Endothelial cell of umbilical vein (primary cell): ENCODE results near the gene SLC25A38. TPM values are rescaled to one million over a fixed set of nuclear protein-coding genes. Genes with fewer than 3 reads are reported as not detected.

ENCODE experiments used
- BruUV-seq: library from RNA; stranded (reverse); fragments of 400-500 nt; replicated peaks from 2 replicates; lab custom pipeline; 2021; lab: Mats Ljungman, UMichigan
- CTCF ChIA-PET: fragments of 300-600, 350-600 bp; sonication (Branson Sonifier 250); formaldehyde crosslinking; loops from one replicate; lab custom pipeline; 2021; ENCODE audit warnings: antibody characterized with exemption, inconsistent platforms; lab: Charles Lee
- POLR2A ChIA-PET: fragments of 300-600, 350-600 bp; sonication (Branson Sonifier 250); formaldehyde crosslinking; loops from one replicate; lab custom pipeline; 2021; ENCODE audit warnings: antibody characterized with exemption, inconsistent platforms; lab: Charles Lee
- DNase-seq: peaks from one replicate; pipeline ENCODE4 v3.0.0-alpha.2; 2011; ENCODE audit warnings: low read depth, low spot score
- FAIRE-seq: peaks from 2 replicates; lab custom pipeline; 2011; peaks lifted over from hg19 to GRCh38; lab: Jason Lieb, UNC
- H2AFZ ChIP-seq: 2 replicates; pipeline ENCODE4 v1.6.0; 2012; ENCODE audit warnings: low read depth, low read length, control low read depth, inconsistent platforms
- H3K27ac ChIP-seq: 2 replicates; pipeline ENCODE4 v1.5.1; 2011; ENCODE audit warnings: low read depth, mild to moderate bottlenecking, control low read depth, low read length, moderate library complexity; ENCODE audit not compliant: insufficient read depth
- H3K27me3 ChIP-seq, 2 experiments: 2 replicates each; pipeline versions ENCODE4 v1.6.0 to v1.6.1; 2011; ENCODE audit warnings: low read length in 2 of 2, mixed read lengths in 1 of 2; ENCODE audit not compliant: control insufficient read depth in 2 of 2, insufficient read depth in 2 of 2
- H3K36me3 ChIP-seq, 2 experiments: 2 replicates in 1 of 2; 3 replicates in 1 of 2; pipeline ENCODE4 v1.5.1; 2011; ENCODE audit warnings: low read length in 2 of 2, mild to moderate bottlenecking in 1 of 2, moderate library complexity in 1 of 2; ENCODE audit not compliant: control insufficient read depth in 2 of 2, insufficient read depth in 2 of 2; ENCODE audit errors: extremely low read depth in 1 of 2
- H3K4me1 ChIP-seq: 3 replicates; pipeline ENCODE4 v1.5.1; 2011; ENCODE audit warnings: mild to moderate bottlenecking, low read length; ENCODE audit not compliant: control insufficient read depth, insufficient read depth; ENCODE audit errors: extremely low read depth
- H3K4me2 ChIP-seq: 2 replicates; pipeline ENCODE4 v1.6.1; 2011; ENCODE audit warnings: low read length, control low read depth, mixed read lengths; ENCODE audit not compliant: insufficient read depth
- H3K4me3 ChIP-seq, 3 experiments: fragments of 200-600 bp in 1 of 3; sonication (generic), shearing (Covaris generic) in 1 of 3; replicated peaks in 1 of 3; 2 replicates each; pipeline ENCODE4 v1.5.1; 2011 to 2016; ENCODE audit warnings: control low read depth in 3 of 3, low read length in 3 of 3, mild to moderate bottlenecking in 2 of 3, inconsistent platforms in 1 of 3, low read depth in 1 of 3, moderate library complexity in 1 of 3; ENCODE audit not compliant: insufficient read depth in 1 of 3
- H3K79me2 ChIP-seq: 2 replicates; pipeline ENCODE4 v1.6.0; 2012; ENCODE audit warnings: low read length, inconsistent platforms; ENCODE audit not compliant: control insufficient read depth, insufficient read depth
- H3K9ac ChIP-seq: replicated peaks from 2 replicates; pipeline ENCODE3; 2011; ENCODE audit warnings: low read length, control low read depth; ENCODE audit not compliant: insufficient read depth; ENCODE audit errors: extremely low read depth
- H3K9me1 ChIP-seq: replicated peaks from 3 replicates; pipeline ENCODE4 v1.6.0; 2011; ENCODE audit warnings: mild to moderate bottlenecking, low read length; ENCODE audit not compliant: control insufficient read depth, insufficient read depth; ENCODE audit errors: extremely low read depth
- H3K9me3 ChIP-seq: replicated peaks from 2 replicates; pipeline ENCODE4 v1.5.1; 2012; ENCODE audit warnings: low read length, inconsistent platforms; ENCODE audit not compliant: control insufficient read depth, insufficient read depth
- H4K20me1 ChIP-seq: replicated peaks from 2 replicates; pipeline ENCODE3; 2011; ENCODE audit warnings: mild to moderate bottlenecking, low read length; ENCODE audit not compliant: control insufficient read depth, insufficient read depth; ENCODE audit errors: extremely low read depth
- EZH2 ChIP-seq: IDR thresholded peaks from 2 replicates; pipeline ENCODE4 v1.6.1; 2012; ENCODE audit warnings: borderline replicate concordance, low read depth, mild to moderate bottlenecking, moderate library complexity, low read length, inconsistent platforms; ENCODE audit not compliant: severe bottlenecking
- FOS ChIP-seq: IDR thresholded peaks from 2 replicates; pipeline ENCODE4 v1.6.1; 2011; ENCODE audit warnings: mild to moderate bottlenecking, low read length, moderate library complexity, borderline replicate concordance; ENCODE audit not compliant: insufficient read depth
- GATA2 ChIP-seq: IDR thresholded peaks from 2 replicates; pipeline ENCODE4 v1.7.0; 2011; ENCODE audit warnings: low read depth, mild to moderate bottlenecking, moderate library complexity, mixed read lengths, low read length; ENCODE audit not compliant: insufficient read length, insufficient read depth
- JUN ChIP-seq: IDR thresholded peaks from 2 replicates; pipeline ENCODE4 v1.6.1; 2011; ENCODE audit warnings: borderline replicate concordance, low read depth; ENCODE audit not compliant: insufficient read length, insufficient read depth
- MYC ChIP-seq: IDR thresholded peaks from one replicate; pipeline ENCODE4 v1.6.1; 2011; ENCODE audit warnings: mild to moderate bottlenecking, low read depth, low read length
- POLR2A ChIP-seq: IDR thresholded peaks from 2 replicates; pipeline ENCODE4 v1.6.1; 2012; ENCODE audit warnings: low read depth, mild to moderate bottlenecking, control low read depth, low read length
- POLR2AphosphoS5 ChIP-seq: IDR thresholded peaks from 2 replicates; pipeline ENCODE4 v1.6.1; 2012; ENCODE audit warnings: low read depth, mild to moderate bottlenecking, control low read depth, low read length, moderate library complexity; ENCODE audit not compliant: insufficient read depth
- dilution Hi-C: fragments of 300-500 bp; cut with MboI; formaldehyde crosslinking; loops from one replicate; pipeline ENCODE4 v1.15.0; 2019; ENCODE audit warnings: low sequenced_read_pairs; ENCODE audit not compliant: extremely low pct_ligation_motif_present
- intact Hi-C: fragments of 100-400 bp; cut with micrococcal nuclease; formaldehyde crosslinking; loops from one replicate; pipeline ENCODE4 v1.10.0; 2022
- polyA plus RNA-seq, 4 experiments: library from polyadenylated mRNA; depleted of rRNA in 3 of 4; stranded (reverse) in 3 of 4; unstranded in 1 of 4; fragments of >200 nt; gene quantifications; 2 replicates each; pipeline versions ENCODE4 v1.2.1 to v1.2.3, GENCODE V29; 2011 to 2012; ENCODE audit warnings: missing spikeins in 1 of 4
- total RNA-seq: library from RNA; stranded (reverse); gene quantifications from 2 replicates; pipeline ENCODE4 v1.2.3, GENCODE V29; 2021
- TF ChIP-seq, protein P1 (sequence below): IDR thresholded peaks from 2 replicates; pipeline ENCODE4 v1.6.1; 2011; ENCODE audit not compliant: insufficient read depth, insufficient read length
- TF ChIP-seq, protein P2 (sequence below), 2 donors: IDR thresholded peaks; 1 replicate in 1 of 2; 2 replicates in 1 of 2; pipeline ENCODE4 v1.5.1; 2011; ENCODE audit warnings: low read length in 2 of 2, mild to moderate bottlenecking in 2 of 2, moderate library complexity in 2 of 2, control low read depth in 1 of 2, inconsistent platforms in 1 of 2, low read depth in 1 of 2; ENCODE audit not compliant: insufficient read depth in 1 of 2; ENCODE audit errors: extremely low read depth in 1 of 2

SLC25A38 gene
- total and polyA plus RNA-seq, 2 donors (not counting 3 experiments of a cell fraction or from before 2014, with no cell fraction given), result 20.0 to 31.1 TPM

DNA sequence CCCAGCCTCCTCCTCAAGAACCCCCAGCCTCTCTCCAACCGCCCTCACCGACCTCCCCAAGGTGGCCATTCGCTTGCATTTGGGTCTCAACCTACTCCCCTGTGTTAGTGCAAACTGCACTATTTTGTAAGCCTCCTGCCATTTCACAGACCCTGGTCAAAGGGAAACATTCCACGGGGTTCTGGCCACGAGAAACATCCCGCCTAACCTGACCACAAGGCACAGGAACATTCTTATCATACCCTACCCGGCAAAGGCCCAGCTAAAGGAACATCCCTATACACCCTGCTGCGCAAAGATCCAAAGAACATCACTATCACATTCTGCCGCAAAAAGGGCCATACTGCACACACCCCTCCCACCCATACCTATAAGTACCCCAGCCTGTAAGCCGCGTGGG is 46.3 kb downstream of the SLC25A38 start:
- intact Hi-C loops, result no loop called here
- Histone ChIP-seq H3K4me1 (peaks cover 17% of the 10 kb centered on the region), H3K27me3 (no peaks in the 10 kb centered on the region), H3K9ac (no peak overlapping the region), H3K4me3 (no peak overlapping the region), H4K20me1 (no peaks in the 10 kb centered on the region), H3K27ac (no peak overlapping the region), H3K36me3 (no peaks in the 10 kb centered on the region), H3K9me1 (no peaks in the 10 kb centered on the region), H2AFZ (peak overlapping the region; percentile 97), H3K4me2 (no peak overlapping the region), H3K9me3 (no peaks in the 10 kb centered on the region), H3K79me2 (no peaks in the 10 kb centered on the region)
- no peak for DNase-seq
- CTCF ChIA-PET, result interaction anchor here (1.1 kb wide), 1 partner anchor 19 kb away, joined by 4 read pairs; no protein-coding TSS in a partner anchor
- dilution Hi-C loops, result no loop called here
- no peak for FAIRE-seq
- TF ChIP-seq, protein P1, sequence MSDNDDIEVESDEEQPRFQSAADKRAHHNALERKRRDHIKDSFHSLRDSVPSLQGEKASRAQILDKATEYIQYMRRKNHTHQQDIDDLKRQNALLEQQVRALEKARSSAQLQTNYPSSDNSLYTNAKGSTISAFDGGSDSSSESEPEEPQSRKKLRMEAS, result no peak
- no TSS peak for BruUV-seq
- POLR2A ChIA-PET, result interaction anchor here (1.3 kb wide), 1 partner anchor 23 kb away, joined by 4 read pairs; the partner anchor contains the start of gene RPSA

DNA sequence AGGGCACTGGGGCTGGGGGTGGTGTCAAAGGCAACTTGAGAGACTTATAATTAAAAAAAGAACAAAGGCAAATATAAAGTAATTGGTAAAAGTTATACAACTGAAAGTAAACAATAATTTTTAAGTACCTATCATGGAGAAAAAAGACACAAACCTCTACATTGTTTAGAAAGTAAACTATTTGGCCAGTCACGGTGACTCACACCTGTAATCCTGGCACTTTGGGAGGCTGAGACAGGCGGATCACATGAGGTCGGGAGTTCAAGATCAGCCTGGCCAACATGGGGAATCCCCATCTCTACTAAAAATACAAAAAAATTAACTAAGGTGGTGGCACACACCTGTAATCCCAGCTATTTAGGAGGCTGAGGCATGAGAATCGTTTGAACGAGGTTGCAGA is 49.2 kb downstream of the SLC25A38 start:
- H3K9me3 ChIP-seq, result no peaks in the 10 kb centered on the region
- H3K27ac ChIP-seq, result no peak overlapping the region
- POLR2A ChIA-PET, result no interaction called here
- no peak overlapping the region for H2AFZ ChIP-seq
- H3K79me2 ChIP-seq, result no peaks in the 10 kb centered on the region
- no peaks in the 10 kb centered on the region for H3K36me3 ChIP-seq
- H3K4me3 ChIP-seq, result no peak overlapping the region
- H3K9ac ChIP-seq, result no peak overlapping the region
- BruUV-seq, result no TSS peak
- dilution Hi-C loops (no loop called here), intact Hi-C loops (no loop called here)
- no peak overlapping the region for H3K4me2 ChIP-seq
- H3K9me1 ChIP-seq, result no peaks in the 10 kb centered on the region
- TF ChIP-seq POLR2A (no peak), MYC (no peak), GATA2 (no peak), EZH2 (no peak), FOS (no peak), POLR2AphosphoS5 (no peak), JUN (no peak)
- TF ChIP-seq, protein P2, sequence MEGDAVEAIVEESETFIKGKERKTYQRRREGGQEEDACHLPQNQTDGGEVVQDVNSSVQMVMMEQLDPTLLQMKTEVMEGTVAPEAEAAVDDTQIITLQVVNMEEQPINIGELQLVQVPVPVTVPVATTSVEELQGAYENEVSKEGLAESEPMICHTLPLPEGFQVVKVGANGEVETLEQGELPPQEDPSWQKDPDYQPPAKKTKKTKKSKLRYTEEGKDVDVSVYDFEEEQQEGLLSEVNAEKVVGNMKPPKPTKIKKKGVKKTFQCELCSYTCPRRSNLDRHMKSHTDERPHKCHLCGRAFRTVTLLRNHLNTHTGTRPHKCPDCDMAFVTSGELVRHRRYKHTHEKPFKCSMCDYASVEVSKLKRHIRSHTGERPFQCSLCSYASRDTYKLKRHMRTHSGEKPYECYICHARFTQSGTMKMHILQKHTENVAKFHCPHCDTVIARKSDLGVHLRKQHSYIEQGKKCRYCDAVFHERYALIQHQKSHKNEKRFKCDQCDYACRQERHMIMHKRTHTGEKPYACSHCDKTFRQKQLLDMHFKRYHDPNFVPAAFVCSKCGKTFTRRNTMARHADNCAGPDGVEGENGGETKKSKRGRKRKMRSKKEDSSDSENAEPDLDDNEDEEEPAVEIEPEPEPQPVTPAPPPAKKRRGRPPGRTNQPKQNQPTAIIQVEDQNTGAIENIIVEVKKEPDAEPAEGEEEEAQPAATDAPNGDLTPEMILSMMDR (IDR thresholded peaks at IDR 0.05; ENCODE audit: extremely low read depth in 1 of 2, insufficient read depth in 1 of 2, low read depth in 1 of 2, low read length in 2 of 2), result no peak
- TF ChIP-seq, protein P1, result no peak
- CTCF ChIA-PET, result interaction anchor here (1.7 kb wide), 1 partner anchor 16 kb away, joined by 5 read pairs; no protein-coding TSS in a partner anchor
- H4K20me1 ChIP-seq, result no peaks in the 10 kb centered on the region
- FAIRE-seq (no peak), DNase-seq (no peak)
- peaks cover 17% of the 10 kb centered on the region for H3K4me1 ChIP-seq
- H3K27me3 ChIP-seq, result no peaks in the 10 kb centered on the region
